ENCODE measurements around the gene SLC35E1. TPM values are rescaled to one million over a fixed set of nuclear protein-coding genes. Genes with fewer than 3 reads are reported as not detected.

SLC35E1 gene
- total and polyA plus RNA-seq, 2 donors from 2014 or later, result 19.8 to 47.1 TPM

GRCh38 chr19:16598848-16599247, 26.6 kb upstream of the SLC35E1 start:
- no peak for DNase-seq
- H3K4me1 ChIP-seq (ENCODE audit: control insufficient read depth in 2 of 3, insufficient read depth in 2 of 3, low read depth in 1 of 3, low read length in 3 of 3), result peaks cover 0 to 11% (median 0%) of the 10 kb centered on the region in 3 donors
- H3K36me3 ChIP-seq (ENCODE audit: control insufficient read depth in 2 of 3, insufficient read depth in 3 of 3, low read length in 3 of 3), result no peaks in the 10 kb centered on the region
- H3K27ac ChIP-seq (ENCODE audit: low read depth in 2 of 2, low read length in 2 of 2), result no peak overlapping the region
- H3K9me3 ChIP-seq (ENCODE audit: control insufficient read depth in 2 of 3, insufficient read depth in 1 of 3, low read length in 3 of 3), result no peaks in the 10 kb centered on the region
- no peak overlapping the region for H3K4me3 ChIP-seq (ENCODE audit: low read length in 3 of 3)
- intact Hi-C loops (cut with DNase I), result no loop called here
- TF ChIP-seq CTCF (IDR thresholded peaks at IDR 0.05; ENCODE audit: borderline replicate concordance, extremely low read depth, insufficient read depth), result no peak
- no peak for FAIRE-seq
- no peak overlapping the region for H3K9ac ChIP-seq (ENCODE audit: low read length in 3 of 3)
- no peaks in the 10 kb centered on the region for H3K27me3 ChIP-seq (ENCODE audit: control insufficient read depth, insufficient read depth, low read length)

GRCh38 chr19:16596399-16596798, 24.2 kb upstream of the SLC35E1 start:
- no peak overlapping the region for H3K9ac ChIP-seq (ENCODE audit: low read length in 3 of 3)
- H3K4me1 ChIP-seq (ENCODE audit: control insufficient read depth in 2 of 3, insufficient read depth in 2 of 3, low read depth in 1 of 3, low read length in 3 of 3), result peaks cover 0 to 16% (median 7%) of the 10 kb centered on the region in 3 donors
- no peak for DNase-seq
- TF ChIP-seq CTCF (IDR thresholded peaks at IDR 0.05; ENCODE audit: borderline replicate concordance, extremely low read depth, insufficient read depth), result no peak
- no peaks in the 10 kb centered on the region for H3K36me3 ChIP-seq (ENCODE audit: control insufficient read depth in 2 of 3, insufficient read depth in 3 of 3, low read length in 3 of 3)
- no peaks in the 10 kb centered on the region for H3K9me3 ChIP-seq (ENCODE audit: control insufficient read depth in 2 of 3, insufficient read depth in 1 of 3, low read length in 3 of 3)
- H3K27me3 ChIP-seq (ENCODE audit: control insufficient read depth, insufficient read depth, low read length), result no peaks in the 10 kb centered on the region
- intact Hi-C loops (cut with DNase I), result no loop called here
- H3K27ac ChIP-seq (ENCODE audit: low read depth in 2 of 2, low read length in 2 of 2), result no peak overlapping the region
- FAIRE-seq, result no peak
- no peak overlapping the region for H3K4me3 ChIP-seq (ENCODE audit: low read length in 3 of 3)

GRCh38 chr19:16595097-16595496, 22.9 kb upstream of the SLC35E1 start:
- Histone ChIP-seq H3K4me1 (ENCODE audit: control insufficient read depth in 2 of 3, insufficient read depth in 2 of 3, low read depth in 1 of 3, low read length in 3 of 3) (peaks cover 0 to 20% (median 10%) of the 10 kb centered on the region in 3 donors), H3K4me3 (ENCODE audit: low read length in 3 of 3) (no peak overlapping the region), H3K9ac (ENCODE audit: low read length in 3 of 3) (no peak overlapping the region), H3K36me3 (ENCODE audit: control insufficient read depth in 2 of 3, insufficient read depth in 3 of 3, low read length in 3 of 3) (no peaks in the 10 kb centered on the region), H3K27me3 (ENCODE audit: control insufficient read depth, insufficient read depth, low read length) (no peaks in the 10 kb centered on the region), H3K9me3 (ENCODE audit: control insufficient read depth in 2 of 3, insufficient read depth in 1 of 3, low read length in 3 of 3) (no peaks in the 10 kb centered on the region), H3K27ac (ENCODE audit: low read depth in 2 of 2, low read length in 2 of 2) (no peak overlapping the region)
- FAIRE-seq (no peak), DNase-seq (no peak)
- intact Hi-C loops (cut with DNase I), result no loop called here
- no peak for TF ChIP-seq CTCF (IDR thresholded peaks at IDR 0.05; ENCODE audit: borderline replicate concordance, extremely low read depth, insufficient read depth)

- intact Hi-C loops (cut with DNase I), result no loop called here
- DNase-seq, result no peak
- H3K4me1 ChIP-seq (ENCODE audit: control insufficient read depth in 2 of 3, insufficient read depth in 2 of 3, low read depth in 1 of 3, low read length in 3 of 3), result peaks cover 0 to 25% (median 14%) of the 10 kb centered on the region in 3 donors
These were observed 22.5 kb upstream of the SLC35E1 start for GRCh38 chr19:16594681-16595091.

More at GRCh38 chr19:16594681-16595091, 22.5 kb upstream of the SLC35E1 start:
- Histone ChIP-seq H3K27me3 (ENCODE audit: control insufficient read depth, insufficient read depth, low read length) (no peaks in the 10 kb centered on the region), H3K9ac (ENCODE audit: low read length in 3 of 3) (no peak overlapping the region), H3K4me3 (ENCODE audit: low read length in 3 of 3) (no peak overlapping the region), H3K27ac (ENCODE audit: low read depth in 2 of 2, low read length in 2 of 2) (no peak overlapping the region), H3K36me3 (ENCODE audit: control insufficient read depth in 2 of 3, insufficient read depth in 3 of 3, low read length in 3 of 3) (no peaks in the 10 kb centered on the region), H3K9me3 (ENCODE audit: control insufficient read depth in 2 of 3, insufficient read depth in 1 of 3, low read length in 3 of 3) (no peaks in the 10 kb centered on the region)
- TF ChIP-seq CTCF (IDR thresholded peaks at IDR 0.05; ENCODE audit: borderline replicate concordance, extremely low read depth, insufficient read depth), result no peak
- FAIRE-seq, result no peak

Measured in kidney (tissue), 14 donors.